GM21786 (cell line): Measurements from ENCODE around the gene INAFM1.
"Not testable (repeated sequence)": the region's sequence is repeated elsewhere in the genome, so short reads cannot be mapped to it uniquely, and the experiment has no call there.

Experiments used
- ATAC-seq: cut with Tn5 transposase; IDR thresholded peaks from one replicate; pipeline ENCODE4 v1.9.1; 2021; ENCODE audit not compliant: unreplicated experiment

INAFM1 gene

GRCh38 chr19:47240996-47241918 is 33.4 kb upstream of the INAFM1 start:
- no peak for ATAC-seq

DNA sequence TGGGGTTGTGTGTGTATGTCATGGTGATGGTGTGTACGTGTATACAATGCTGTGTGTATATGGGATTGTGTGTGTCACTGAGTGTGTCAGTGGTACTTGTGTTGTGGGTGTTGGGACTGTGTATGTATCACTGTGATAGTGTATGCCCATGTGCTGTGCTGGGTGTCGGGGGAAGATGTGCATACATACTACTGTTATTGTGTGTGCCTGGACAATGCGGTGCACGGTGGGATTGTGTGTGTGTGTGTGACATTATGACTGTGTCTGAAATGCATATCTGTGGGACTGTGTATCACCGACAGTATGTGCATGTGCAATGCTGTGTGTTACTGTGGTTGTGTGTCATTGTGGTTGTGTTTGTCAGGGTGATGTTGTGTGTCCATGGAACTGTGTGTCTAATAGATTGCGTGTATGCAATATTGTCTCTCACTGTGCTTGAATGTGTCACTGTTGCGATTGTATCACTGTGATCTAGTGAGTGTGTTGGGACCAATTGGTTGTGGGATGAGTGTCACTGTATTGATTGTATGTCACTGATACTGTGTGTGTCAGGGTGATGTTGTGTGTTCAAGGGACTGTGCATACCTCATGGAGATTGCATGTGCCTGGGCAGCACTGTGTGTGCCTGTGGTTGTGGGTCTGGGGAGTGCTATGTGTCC is 32.6 kb upstream of the INAFM1 start:
- no peak for ATAC-seq

DNA sequence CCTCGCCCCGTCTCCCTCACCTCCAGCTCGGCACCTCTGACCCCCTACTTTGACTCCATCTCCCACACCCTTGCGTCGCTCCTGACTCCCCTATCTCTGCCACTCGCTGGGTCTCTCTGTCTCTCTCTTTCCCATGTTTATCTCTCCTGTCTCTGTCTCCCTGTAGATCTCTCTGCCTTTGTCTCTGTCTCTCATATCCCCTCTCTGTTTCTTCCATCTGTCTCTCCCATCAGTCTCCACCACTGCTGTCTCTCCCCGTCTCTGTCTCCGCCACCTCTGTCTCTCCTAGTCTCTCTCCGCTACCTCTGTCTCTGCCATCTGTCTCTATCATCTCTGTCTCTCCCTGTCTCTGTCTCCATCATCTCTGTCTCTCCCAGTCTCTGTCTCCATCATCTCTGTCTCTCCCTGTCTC is 31.3 kb upstream of the INAFM1 start:
- ATAC-seq: no peak

GRCh38 chr19:47243776-47244547 is 30.7 kb upstream of the INAFM1 start:
- peak; percentile 54 for ATAC-seq

DNA sequence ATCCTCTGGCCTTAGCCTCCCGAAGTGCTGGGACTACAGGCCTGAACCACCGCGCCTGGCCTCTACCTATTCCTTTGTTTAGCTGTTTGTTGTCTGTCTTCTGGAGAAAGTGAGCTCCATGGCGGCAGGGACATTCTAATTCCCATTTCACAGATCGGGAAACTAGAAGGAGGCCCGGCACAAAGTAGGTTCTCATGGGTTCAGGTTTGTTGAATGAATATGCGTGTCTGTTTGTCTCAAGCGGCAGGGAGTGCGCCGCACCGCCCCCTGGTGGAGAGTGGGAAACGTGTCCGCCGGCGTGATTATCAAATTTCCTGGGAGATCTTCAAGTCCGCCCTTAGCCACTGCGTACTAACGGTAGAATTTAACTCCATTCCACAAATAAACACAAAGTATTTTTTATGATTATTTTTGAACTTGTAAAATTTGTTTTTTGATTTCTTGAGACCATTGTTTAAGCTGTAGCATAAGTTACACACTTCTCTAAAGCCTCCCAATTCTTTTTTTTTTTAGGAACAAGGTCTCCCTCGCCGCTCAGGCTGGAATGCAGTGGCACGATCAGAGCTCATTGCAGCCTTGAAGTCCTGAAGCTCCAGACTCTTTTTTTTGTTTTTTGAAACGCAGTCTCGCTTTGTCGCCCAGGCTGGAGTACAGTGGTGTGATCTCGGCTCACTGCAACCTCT is 27.2 kb upstream of the INAFM1 start:
- ATAC-seq: no peak

DNA sequence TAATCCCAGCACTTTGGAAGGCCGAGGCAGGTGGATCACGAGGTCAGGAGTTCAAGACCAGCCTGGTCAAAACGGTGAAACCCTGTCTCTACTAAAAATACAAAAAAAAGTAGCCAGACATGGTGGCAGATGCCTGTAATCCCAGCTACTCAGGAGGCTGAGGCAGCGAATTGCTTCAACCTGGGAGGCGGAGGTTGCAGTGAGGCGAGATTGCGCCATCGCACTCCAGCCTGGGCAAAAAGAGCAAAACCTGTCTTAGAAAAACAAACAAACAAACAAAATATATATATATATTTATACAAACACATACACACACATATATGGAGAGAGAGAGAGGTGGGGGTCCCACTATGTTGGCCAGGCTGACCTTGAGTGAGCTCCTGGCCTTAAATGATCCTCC is 21.7 kb upstream of the INAFM1 start:
- not testable (repeated sequence) for ATAC-seq

DNA sequence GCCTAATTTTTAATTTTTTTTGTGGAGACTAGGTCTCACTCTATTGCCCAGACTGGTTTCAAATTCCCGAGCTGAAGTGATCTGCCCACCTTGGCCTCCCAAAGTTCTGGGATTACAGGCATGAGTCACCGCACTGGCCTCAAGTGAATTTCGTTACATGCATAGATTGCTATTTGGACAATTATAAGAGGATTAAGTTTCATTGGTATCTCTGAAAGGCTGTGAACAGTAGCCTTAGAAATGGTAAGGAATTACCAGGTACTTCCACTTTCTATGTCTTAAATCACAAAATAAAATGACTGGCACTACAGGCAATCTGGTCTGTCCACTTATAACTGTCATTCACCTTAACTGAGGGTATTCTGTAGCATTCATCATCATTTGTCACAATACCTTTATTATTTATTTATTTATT is 21.2 kb upstream of the INAFM1 start:
- ATAC-seq: no peak

- no peak for ATAC-seq
These were observed 20.7 kb upstream of the INAFM1 start for GRCh38 chr19:47253970-47254369.

DNA sequence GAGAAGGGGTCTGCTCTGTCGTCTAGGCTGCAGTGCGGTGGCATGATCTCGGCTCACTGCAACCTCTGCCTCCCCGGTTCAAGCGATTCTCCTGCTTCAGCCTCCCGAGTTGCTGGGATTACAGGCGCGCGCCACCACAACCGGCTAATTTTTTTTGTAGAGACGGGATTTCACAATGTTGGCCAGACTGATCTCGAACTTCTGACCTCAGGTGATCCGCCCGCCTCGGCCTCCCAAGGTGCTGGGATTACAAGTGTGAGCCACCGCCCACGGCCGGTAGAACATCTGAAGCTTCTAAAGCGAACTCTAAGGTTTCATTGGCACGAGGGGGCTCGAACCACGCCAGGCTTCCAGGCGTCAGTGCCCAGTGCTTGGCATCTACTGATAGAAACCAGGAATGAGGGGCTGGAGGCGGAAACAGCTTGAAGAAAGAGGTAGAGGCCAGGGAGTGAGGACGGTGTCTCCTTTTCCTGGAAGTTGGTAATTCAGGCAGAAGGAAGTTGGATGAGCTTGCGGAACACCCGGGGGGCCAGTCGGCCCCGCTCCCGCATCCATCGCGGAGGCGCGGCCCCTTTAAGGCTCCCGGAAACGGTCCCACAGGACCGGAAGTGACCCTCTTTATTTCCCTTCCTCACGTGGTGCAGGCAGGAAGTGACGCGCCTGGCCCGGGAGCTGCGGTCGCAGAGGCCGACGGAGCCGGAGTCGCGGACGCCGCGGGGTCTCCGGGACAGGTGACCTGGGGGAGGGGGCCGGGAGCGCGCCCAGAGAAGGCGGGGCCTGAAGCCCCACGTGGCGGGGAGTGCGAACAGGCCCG is 18.6 kb upstream of the INAFM1 start, which contains the start of gene CCDC9:
Gene CCDC9 (plus strand): TSS at position 647 of the 814 bp plus-strand sequence. CDS start 1,876 bp downstream, outside the sequence.
- ATAC-seq: peak; percentile 44

DNA sequence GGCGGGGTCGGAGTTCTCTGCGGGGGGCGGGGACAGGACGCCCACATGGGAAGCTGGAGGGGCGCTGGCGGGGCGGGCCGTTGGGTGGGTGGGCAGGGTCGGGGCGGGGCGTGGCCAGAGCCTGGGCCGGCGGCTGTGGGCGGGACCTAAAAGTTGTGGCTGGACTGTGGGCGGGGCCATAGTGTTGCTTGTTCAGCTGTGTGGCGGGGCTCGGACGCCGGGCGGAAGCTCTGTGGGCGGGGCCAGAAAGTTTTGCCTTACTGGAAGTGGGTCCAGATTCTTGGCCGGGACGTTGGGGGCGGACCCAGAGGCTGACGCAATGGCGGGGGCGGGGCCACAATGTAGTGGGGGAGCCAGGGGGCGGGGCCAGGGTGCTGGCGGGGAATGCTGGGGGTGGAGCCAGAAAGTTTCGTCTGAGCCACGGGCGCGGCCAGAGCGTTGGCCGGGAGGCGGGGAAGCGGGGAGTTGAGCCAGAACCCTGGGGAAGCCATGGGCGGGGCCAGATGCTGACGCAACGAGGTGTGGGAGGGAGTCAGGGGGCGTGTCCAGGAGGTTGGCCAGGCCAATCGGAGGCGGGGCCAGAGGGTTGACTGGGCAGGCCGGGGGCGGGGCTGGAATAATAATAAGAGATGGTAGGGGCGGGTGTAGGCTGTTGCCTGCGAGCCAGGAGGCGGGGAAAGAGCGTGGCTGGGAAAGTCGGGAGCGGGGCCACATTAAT is 17.8 kb upstream of the INAFM1 start:
- ATAC-seq: peak; percentile 72

DNA sequence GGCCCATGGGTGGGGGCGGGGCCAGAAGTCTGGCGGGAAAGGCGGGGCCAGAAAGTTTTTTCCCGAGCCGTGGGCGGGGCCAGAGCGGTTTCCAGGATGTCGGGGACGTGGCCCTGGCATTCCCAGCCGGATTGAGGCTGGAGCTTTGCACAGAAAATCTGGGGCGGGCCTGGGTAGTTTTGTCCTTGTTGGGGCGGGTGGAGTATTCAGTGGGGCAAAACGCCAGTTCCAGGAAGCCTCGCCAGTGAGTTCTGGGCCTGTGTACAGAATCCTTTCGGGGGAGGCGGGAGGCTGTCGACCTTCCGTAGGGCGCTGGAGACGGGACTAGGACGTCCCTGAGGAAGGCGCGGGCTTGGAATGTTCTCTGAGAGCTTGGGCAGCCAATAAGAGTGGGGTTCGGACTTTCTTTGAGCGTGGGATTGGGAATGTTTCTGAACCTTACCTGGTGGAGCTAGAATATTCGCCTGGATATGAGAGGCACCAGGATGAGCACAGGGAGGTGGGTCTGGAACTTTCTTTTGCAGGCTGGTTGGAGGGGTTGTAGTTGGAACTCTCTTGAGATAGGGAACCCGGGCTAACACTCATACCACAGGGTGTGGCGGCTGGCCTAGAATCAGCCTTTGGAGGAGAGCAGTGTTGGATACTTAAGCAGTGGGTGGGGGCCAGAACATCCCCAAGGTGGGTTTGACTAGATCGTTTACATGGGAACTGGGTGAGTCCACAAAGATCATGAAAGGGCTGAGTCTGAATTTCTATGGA is 17.1 kb upstream of the INAFM1 start:
- ATAC-seq: no peak

- no peak for ATAC-seq
These were observed 16.3 kb upstream of the INAFM1 start for GRCh38 chr19:47258434-47258833.

DNA sequence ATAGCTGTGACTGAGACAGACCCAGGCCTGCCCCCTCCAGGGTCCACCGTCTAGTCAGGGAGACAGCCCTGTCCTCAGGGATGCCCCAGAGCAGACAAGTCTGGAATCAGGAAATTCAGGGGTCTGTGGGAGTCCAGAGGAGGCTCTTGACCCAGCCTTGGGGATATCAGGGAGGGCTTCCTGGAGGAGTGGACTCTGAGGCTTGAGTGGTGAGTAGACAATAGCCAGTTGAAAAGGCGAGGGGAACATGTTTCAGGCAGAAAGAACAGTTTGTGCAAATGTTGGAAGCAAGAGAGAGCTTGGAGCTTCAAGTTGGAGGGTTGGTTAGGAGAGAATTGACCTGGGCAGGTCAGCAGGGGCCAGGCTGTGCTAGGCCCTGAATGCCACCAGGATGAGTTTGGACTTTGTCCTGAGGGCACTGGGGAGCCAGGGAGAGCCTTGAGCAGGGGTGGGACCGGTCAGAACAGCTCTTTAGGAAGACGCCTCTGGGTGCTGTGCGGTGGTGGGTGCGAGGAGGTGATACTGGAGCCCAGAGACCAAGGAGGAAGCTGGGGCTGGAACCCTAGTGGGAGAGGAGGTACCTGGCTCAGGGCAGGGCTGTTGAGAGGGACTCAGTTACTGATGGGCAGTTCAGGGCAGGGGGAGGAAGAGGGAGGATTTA is 15.7 kb upstream of the INAFM1 start:
- ATAC-seq: no peak

- no peak for ATAC-seq
These were observed 14.2 kb upstream of the INAFM1 start for GRCh38 chr19:47260476-47260875.

DNA sequence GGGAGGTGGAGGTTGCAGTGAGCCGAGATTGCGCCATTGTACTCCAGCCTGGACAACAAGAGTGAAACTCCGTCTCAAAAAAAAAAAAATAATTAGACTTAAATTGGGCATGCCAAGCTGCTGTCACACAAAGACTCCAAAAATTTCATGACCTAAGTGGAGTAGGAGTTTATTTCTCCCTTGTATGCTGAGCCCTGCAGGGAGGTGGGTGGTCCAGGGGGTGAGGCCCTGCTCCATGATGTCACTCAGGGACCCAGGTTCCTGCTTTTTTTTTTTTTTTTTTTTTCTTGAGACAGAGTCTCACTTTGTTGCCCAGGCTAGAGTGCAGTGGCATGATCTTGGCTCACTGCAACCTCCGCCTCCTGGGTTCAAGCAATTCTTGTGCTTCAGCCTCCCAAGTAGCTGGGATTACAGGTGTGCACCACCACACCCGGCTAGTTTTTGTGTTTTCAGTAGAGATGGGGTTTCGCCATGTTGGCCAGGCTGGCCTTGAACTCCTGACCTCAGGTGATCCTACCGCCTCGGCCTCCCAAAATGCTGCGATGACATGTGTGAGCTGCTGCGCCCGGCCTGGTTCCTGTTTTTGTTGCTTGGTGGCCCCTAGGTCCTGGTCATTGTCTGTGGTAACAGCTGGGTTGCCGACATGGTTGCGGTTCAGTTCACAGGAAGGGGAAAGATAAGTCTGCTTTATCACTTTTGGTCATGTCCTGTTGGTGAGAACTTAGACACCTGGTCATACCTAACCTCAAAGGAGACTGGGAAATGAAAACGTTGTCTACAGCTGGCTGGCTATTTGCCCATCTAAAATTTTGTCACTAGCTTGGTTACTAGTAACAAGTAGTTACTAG is 12.5 kb upstream of the INAFM1 start:
- ATAC-seq: peak; percentile 70

DNA sequence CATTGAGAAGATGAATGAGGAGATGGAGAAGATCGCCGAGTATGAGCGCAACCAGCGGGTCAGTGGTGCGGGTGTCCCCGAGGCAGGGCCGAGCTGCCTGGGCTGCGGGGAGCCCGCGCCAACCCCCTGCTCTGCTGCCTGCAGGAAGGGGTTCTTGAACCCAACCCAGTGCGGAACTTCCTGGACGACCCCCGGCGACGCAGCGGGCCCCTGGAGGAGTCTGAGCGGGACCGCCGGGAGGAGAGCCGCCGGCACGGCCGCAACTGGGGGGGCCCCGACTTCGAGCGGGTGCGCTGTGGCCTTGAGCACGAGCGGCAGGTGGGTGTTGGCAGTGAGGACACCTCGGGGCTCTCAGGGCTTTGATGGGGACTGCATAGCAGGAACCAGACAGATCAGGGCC is 10.1 kb upstream of the INAFM1 start:
- ATAC-seq: no peak

- no peak for ATAC-seq
These were observed 8.2 kb upstream of the INAFM1 start for GRCh38 chr19:47266401-47266941.
